ENCODE measurements around the gene LOXL3.

Gene LOXL3, protein sequence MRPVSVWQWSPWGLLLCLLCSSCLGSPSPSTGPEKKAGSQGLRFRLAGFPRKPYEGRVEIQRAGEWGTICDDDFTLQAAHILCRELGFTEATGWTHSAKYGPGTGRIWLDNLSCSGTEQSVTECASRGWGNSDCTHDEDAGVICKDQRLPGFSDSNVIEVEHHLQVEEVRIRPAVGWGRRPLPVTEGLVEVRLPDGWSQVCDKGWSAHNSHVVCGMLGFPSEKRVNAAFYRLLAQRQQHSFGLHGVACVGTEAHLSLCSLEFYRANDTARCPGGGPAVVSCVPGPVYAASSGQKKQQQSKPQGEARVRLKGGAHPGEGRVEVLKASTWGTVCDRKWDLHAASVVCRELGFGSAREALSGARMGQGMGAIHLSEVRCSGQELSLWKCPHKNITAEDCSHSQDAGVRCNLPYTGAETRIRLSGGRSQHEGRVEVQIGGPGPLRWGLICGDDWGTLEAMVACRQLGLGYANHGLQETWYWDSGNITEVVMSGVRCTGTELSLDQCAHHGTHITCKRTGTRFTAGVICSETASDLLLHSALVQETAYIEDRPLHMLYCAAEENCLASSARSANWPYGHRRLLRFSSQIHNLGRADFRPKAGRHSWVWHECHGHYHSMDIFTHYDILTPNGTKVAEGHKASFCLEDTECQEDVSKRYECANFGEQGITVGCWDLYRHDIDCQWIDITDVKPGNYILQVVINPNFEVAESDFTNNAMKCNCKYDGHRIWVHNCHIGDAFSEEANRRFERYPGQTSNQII

DNA sequence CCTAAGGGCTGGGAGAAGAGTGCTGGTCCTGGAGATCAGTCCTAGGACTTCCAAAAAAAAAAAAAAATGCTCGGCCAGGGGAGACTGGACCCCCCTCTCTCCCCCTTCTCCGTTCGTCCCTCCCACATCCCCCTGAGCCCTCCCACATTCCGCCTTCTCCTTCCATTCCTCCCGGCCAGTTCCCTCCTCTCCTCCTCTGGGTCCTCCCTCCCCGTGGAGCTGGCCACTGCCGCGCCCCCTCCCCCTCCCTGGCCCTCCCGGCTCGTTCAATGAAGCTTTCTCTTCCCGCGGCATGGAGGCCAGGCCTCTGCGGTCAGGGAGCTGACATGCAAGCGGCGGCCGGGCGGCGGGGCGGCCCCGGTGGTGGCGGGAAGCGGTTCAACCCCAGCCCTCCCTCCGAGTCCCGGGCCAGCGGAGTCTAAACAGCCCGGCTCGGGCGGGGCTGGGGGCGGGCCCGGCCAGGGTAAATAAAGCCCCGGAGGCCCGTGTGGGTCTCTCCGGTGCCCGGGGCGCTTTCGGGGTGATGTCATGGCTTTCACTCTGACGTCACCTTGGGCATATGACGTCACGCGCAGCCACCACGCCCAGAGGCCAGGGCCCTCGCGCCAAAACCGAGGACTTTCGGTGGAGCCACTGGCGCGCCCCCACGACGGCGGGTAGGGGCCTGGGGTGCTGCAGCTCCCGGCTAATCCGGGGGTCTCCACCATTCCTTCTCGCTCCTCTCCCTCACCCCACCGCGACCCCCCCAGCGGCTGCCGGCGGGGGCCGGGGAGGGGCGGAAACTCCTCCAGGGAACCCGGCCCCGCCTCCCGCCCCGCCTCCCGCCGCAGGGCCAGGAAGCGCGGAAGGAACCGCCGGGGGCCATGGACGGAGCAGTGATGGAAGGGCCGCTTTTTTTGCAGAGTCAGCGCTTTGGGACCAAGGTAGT, at the start of gene LOXL3, which contains the start of gene DOK1:
Gene LOXL3 (minus strand): TSS at position 51 of the 928 bp plus-strand sequence. CDS start 1,308 bp downstream, outside the sequence.
Gene DOK1 (plus strand): TSS at position 829 of the 928 bp plus-strand sequence. CDS start 35 bp downstream, at position 864.
- peak within 1 kb of the TSS; percentile 98 for H3K4me3 ChIP-seq (ENCODE audit: low read depth, low read length)
- TF ChIP-seq, protein P1, sequence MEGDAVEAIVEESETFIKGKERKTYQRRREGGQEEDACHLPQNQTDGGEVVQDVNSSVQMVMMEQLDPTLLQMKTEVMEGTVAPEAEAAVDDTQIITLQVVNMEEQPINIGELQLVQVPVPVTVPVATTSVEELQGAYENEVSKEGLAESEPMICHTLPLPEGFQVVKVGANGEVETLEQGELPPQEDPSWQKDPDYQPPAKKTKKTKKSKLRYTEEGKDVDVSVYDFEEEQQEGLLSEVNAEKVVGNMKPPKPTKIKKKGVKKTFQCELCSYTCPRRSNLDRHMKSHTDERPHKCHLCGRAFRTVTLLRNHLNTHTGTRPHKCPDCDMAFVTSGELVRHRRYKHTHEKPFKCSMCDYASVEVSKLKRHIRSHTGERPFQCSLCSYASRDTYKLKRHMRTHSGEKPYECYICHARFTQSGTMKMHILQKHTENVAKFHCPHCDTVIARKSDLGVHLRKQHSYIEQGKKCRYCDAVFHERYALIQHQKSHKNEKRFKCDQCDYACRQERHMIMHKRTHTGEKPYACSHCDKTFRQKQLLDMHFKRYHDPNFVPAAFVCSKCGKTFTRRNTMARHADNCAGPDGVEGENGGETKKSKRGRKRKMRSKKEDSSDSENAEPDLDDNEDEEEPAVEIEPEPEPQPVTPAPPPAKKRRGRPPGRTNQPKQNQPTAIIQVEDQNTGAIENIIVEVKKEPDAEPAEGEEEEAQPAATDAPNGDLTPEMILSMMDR (IDR thresholded peaks at IDR 0.05; ENCODE audit: borderline replicate concordance, insufficient read depth, low read depth, low read length), result no peak

DNA sequence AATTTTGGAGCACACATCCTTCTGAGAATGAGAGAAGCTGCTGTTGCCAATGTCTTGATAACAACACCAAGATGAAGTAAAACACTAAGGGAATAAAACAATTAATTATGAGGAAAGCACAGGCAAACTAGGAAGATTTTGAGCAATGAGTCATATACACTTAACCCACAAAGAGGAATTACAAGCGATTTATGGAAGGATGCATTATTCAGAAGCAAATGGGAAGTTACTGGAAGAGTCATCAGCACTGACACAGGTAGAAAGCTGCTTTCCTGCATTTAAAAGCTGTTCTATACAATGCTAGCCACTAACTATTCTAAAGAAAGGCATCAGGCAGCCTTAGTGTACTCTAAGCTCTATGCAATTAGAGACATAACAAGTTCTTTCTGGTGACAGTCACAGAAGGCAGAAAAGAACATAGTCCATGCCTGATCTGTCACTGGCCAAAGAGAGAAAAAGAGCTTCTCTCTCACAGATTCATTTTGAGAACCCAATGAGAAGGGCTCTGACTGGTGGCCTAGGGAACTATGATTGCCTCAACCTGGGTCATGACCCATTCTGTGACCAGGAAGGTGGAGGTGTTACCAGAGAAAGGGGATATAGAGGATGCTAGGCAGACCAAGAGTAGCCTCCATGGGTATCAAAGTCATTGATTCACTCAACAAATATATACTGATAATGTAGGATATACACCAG, 49.0 kb upstream of the LOXL3 start:
- TF ChIP-seq, protein P1 (IDR thresholded peaks at IDR 0.05; ENCODE audit: borderline replicate concordance, insufficient read depth, low read depth, low read length), result no peak
- no peak overlapping the region for H3K4me3 ChIP-seq (ENCODE audit: low read depth, low read length)

DNA sequence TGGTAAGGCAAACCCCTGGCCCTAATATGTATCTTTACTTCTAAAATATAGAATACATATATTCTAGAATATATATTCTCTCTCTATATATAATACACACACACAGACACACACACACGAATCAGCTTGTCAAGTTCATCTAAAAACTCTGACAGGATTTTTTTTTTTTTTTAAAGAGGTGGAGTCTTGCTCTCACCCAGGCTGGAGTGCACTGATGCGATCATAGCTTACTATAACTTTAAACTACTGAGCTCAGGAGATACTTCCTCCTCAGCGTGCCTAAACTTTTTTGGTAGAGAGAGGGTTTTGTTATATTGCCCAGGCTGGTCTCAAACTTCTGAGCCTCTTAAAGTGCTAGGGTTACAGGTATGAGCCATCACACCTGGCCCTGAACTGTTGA, 45.9 kb upstream of the LOXL3 start:
- TF ChIP-seq, protein P1 (IDR thresholded peaks at IDR 0.05; ENCODE audit: borderline replicate concordance, insufficient read depth, low read depth, low read length), result no peak
- no peak overlapping the region for H3K4me3 ChIP-seq (ENCODE audit: low read depth, low read length)

DNA sequence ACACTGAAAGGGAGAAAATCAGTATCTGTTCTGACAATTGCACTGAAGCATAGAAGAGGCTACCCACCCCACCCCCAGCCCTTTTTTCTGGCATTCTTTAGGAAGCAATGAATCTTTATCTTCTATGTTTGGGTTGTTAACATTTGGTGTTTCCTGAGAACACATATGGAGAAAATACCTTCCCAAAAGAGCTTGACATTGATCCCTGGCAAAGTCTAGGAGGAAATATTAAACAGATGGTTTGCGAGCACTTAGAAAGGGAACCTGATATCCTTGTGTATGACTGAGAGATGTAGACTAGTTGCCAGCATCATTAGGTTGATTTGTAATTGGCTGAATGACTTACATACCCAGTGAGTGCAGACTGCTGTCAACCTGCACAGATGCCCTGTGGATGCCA, 43.7 kb upstream of the LOXL3 start:
- TF ChIP-seq, protein P1 (IDR thresholded peaks at IDR 0.05; ENCODE audit: borderline replicate concordance, insufficient read depth, low read depth, low read length), result no peak
- H3K4me3 ChIP-seq (ENCODE audit: low read depth, low read length), result no peak overlapping the region

DNA sequence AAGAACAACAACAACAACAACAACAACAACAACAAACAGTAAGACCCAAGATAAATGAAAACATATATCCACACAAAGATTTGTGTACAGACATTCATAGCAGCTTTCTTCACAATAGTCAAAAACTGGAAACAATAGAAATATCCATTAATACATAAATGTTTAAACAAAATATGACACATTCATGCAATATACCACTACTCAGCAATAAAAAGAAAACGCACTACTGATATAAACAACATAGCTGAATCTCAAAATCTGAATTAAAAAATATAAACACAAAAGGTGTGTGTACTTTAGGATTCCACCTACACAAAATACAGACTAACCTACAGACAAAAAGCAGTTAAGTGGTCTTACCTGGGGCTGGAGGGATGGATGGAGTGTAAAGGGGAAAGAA, 42.8 kb upstream of the LOXL3 start:
- TF ChIP-seq, protein P1 (IDR thresholded peaks at IDR 0.05; ENCODE audit: borderline replicate concordance, insufficient read depth, low read depth, low read length), result no peak

More for the DNA sequence above, 42.8 kb upstream of the LOXL3 start:
- H3K4me3 ChIP-seq (ENCODE audit: low read depth, low read length), result no peak overlapping the region
